B cell (primary cell): ENCODE results near the gene MAZ. TPM values are rescaled to one million over a fixed set of nuclear protein-coding genes. Genes with fewer than 3 reads are reported as not detected.

ENCODE experiments used
- ATAC-seq: fragments of 200-7000 bp; cut with Tn5 transposase; one replicate; pipeline ENCODE4 v1.10.0; 2021; ENCODE audit warnings: low read depth, mild to moderate bottlenecking, moderate number of reproducible peaks, moderate library complexity
- CTCF ChIA-PET: fragments of 350-600 bp; sonication (Branson Sonifier 250); formaldehyde crosslinking; loops from one replicate; lab custom pipeline; 2021; ENCODE audit warnings: antibody characterized with exemption, inconsistent platforms; lab: Charles Lee
- POLR2A ChIA-PET: fragments of 350-600 bp; sonication (Branson Sonifier 250); formaldehyde crosslinking; loops from one replicate; lab custom pipeline; 2021; ENCODE audit warnings: antibody characterized with exemption; lab: Charles Lee
- DNase-seq: peaks from one replicate; pipeline ENCODE4 v3.0.0; 2013
- H2AFZ ChIP-seq: 2 replicates; pipeline ENCODE4 v1.6.1; 2012; ENCODE audit warnings: mild to moderate bottlenecking, low read depth, low read length; ENCODE audit not compliant: insufficient read depth, poor library complexity, severe bottlenecking
- H3K27ac ChIP-seq, 2 donors: 1 replicate in 1 of 2; 2 replicates in 1 of 2; pipeline ENCODE4 v1.5.1; 2012 to 2013; ENCODE audit warnings: low read length in 2 of 2, mild to moderate bottlenecking in 2 of 2, moderate library complexity in 1 of 2
- H3K27me3 ChIP-seq, 4 experiments: fragments of 200-600 bp in 1 of 4; sonication (generic) in 1 of 4; replicated peaks in 1 of 4; 1 replicate in 2 of 4; 2 replicates in 2 of 4; pipeline versions ENCODE4 v1.6.1 to v1.7.0; 2013 to 2016; ENCODE audit warnings: low read length in 3 of 4, mild to moderate bottlenecking in 2 of 4, mixed read lengths in 1 of 4, moderate library complexity in 1 of 4; ENCODE audit not compliant: insufficient read depth in 4 of 4, control insufficient read depth in 3 of 4; ENCODE audit errors: control extremely low read depth in 1 of 4
- H3K36me3 ChIP-seq, 2 experiments: replicated peaks in 1 of 2; 1 replicate in 1 of 2; 2 replicates in 1 of 2; pipeline versions ENCODE4 v1.6.1 to v1.7.1; 2013; ENCODE audit warnings: low read length in 1 of 2; ENCODE audit not compliant: insufficient read depth in 2 of 2, control insufficient read depth in 1 of 2; ENCODE audit errors: control extremely low read depth in 1 of 2, extremely low read depth in 1 of 2
- H3K4me1 ChIP-seq, 2 donors: fragments of 200-600 bp in 1 of 2; sonication (generic) in 1 of 2; 1 replicate in 1 of 2; 2 replicates in 1 of 2; pipeline versions ENCODE4 v1.5.1 to v1.6.1; 2013 to 2017; ENCODE audit warnings: low read length in 2 of 2; ENCODE audit not compliant: control insufficient read depth in 2 of 2, insufficient read depth in 2 of 2
- H3K4me2 ChIP-seq: replicated peaks from 2 replicates; pipeline ENCODE3; 2012; ENCODE audit warnings: mild to moderate bottlenecking, low read depth, low read length; ENCODE audit not compliant: poor library complexity, severe bottlenecking
- H3K4me3 ChIP-seq, 5 experiments: fragments of 200-600 bp in 1 of 5; sonication (generic) in 1 of 5; 1 replicate in 3 of 5; 2 replicates in 2 of 5; pipeline versions ENCODE4 v1.5.1 to v1.7.0; 2011 to 2016; ENCODE audit warnings: low read length in 4 of 5, mild to moderate bottlenecking in 4 of 5, low read depth in 2 of 5, control low read depth in 1 of 5, moderate library complexity in 1 of 5; ENCODE audit not compliant: insufficient read depth in 1 of 5; ENCODE audit errors: control extremely low read depth in 1 of 5, extremely low read depth in 1 of 5
- H3K79me2 ChIP-seq: fragments of 200-600 bp; sonication (generic); one replicate; pipeline ENCODE4 v1.6.0; 2016; ENCODE audit warnings: low read length; ENCODE audit not compliant: control insufficient read depth, insufficient read depth
- H3K9ac ChIP-seq: fragments of 200-600 bp; sonication (generic); 2 replicates; pipeline ENCODE4 v1.6.1; 2017; ENCODE audit warnings: mild to moderate bottlenecking, low read length, moderate library complexity
- H3K9me3 ChIP-seq, 3 donors: one replicate each; pipeline versions ENCODE4 v1.6.1 to v1.7.1; 2013; ENCODE audit warnings: low read length in 2 of 3; ENCODE audit not compliant: control insufficient read depth in 2 of 3, insufficient read depth in 1 of 3; ENCODE audit errors: control extremely low read depth in 1 of 3
- H4K20me1 ChIP-seq: 2 replicates; pipeline ENCODE4 v1.6.0; 2012; ENCODE audit warnings: mild to moderate bottlenecking, low read length; ENCODE audit not compliant: insufficient read depth, control insufficient read depth, poor library complexity, severe bottlenecking
- H3K27ac Mint-ChIP-seq: one replicate; pipeline ENCODE4 v1.8.0; 2021; ENCODE audit warnings: mixed read lengths
- H3K27me3 Mint-ChIP-seq: one replicate; pipeline ENCODE4 v1.8.0; 2021; ENCODE audit warnings: mixed read lengths
- H3K4me1 Mint-ChIP-seq: one replicate; pipeline ENCODE4 v1.8.0; 2021; ENCODE audit warnings: mixed read lengths
- H3K4me3 Mint-ChIP-seq: one replicate; pipeline ENCODE4 v1.8.0; 2021; ENCODE audit warnings: mixed read lengths
- H3K9me3 Mint-ChIP-seq: one replicate; pipeline ENCODE4 v1.8.0; 2022; ENCODE audit warnings: mixed read lengths; ENCODE audit not compliant: insufficient read depth
- EZH2 ChIP-seq: IDR thresholded peaks from 2 replicates; pipeline ENCODE4 v1.6.1; 2012; ENCODE audit warnings: borderline replicate concordance, low read depth, mild to moderate bottlenecking, moderate library complexity, low read length; ENCODE audit not compliant: insufficient read depth, poor library complexity, severe bottlenecking
- WGBS: methylation state at CpG from one replicate; pipeline ENCODE4 v1.1.5; 2013; ENCODE audit warnings: missing lambda C conversion rate; ENCODE audit not compliant: insufficient coverage; 5-methylcytosine and 5-hydroxymethylcytosine counted together
- intact Hi-C: fragments of 100-400 bp; cut with micrococcal nuclease; formaldehyde crosslinking; loops from one replicate; pipeline ENCODE4 v1.10.0; 2022
- polyA plus RNA-seq: library from polyadenylated mRNA; depleted of rRNA; stranded (reverse); fragments of >200 nt; gene quantifications from 2 replicates; pipeline ENCODE4 v1.2.3, GENCODE V29; 2012
- total RNA-seq, 2 donors: library from RNA; stranded (reverse); fragments of 120-200 nt in 1 of 2; gene quantifications; 1 replicate in 1 of 2; 2 replicates in 1 of 2; pipeline versions ENCODE4 v1.2.3 to v1.2.4, GENCODE V29; 2013 to 2022
- TF ChIP-seq, protein P1 (sequence below): fragments of 200-600 bp; IDR thresholded peaks from one replicate; pipeline ENCODE4 v1.8.0; 2022; ENCODE audit warnings: antibody characterized with exemption, mild to moderate bottlenecking

Gene MAZ
- total and polyA plus RNA-seq, 2 donors (not counting 1 experiment from before 2014, with no cell fraction given): 170 to 198 TPM

DNA sequence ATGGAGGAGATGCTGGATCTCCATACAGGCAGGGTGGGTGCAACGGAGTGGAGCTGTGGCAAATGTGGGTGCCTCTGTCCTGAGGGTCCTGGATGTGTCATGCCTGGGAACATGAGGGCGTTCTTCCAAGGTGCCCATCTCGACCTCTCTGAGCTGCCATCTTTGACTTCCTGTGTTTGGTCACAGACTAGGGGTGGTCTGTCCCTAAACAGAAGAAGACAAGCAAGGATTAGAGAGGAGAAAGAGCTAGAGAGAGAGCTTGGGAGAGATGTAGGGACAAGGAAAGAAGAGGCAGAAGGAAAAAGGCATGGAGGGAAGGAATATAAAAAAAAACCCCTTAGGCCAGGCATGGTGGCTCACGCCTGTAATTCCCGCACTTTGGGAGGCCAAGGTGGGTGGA, 31.6 kb upstream of the MAZ start:
- Histone ChIP-seq H3K9ac (no peak overlapping the region), H3K27ac (no peak overlapping the region), H2AFZ (no peak overlapping the region), H3K4me1 (no peaks in the 10 kb centered on the region), H4K20me1 (no peaks in the 10 kb centered on the region), H3K79me2 (no peaks in the 10 kb centered on the region), H3K4me3 (no peak overlapping the region), H3K36me3 (no peaks in the 10 kb centered on the region), H3K9me3 (no peaks in the 10 kb centered on the region), H3K27me3 (no peaks in the 10 kb centered on the region), H3K4me2 (no peak overlapping the region)
- intact Hi-C loops: no loop called here
- Mint-ChIP-seq H3K9me3 (no peaks in the 10 kb centered on the region), H3K27me3 (no peaks in the 10 kb centered on the region), H3K4me3 (no peak overlapping the region), H3K27ac (no peak overlapping the region), H3K4me1 (no peaks in the 10 kb centered on the region)
- CTCF ChIA-PET: interaction anchor here (0.6 kb wide), 1 partner anchor 83 kb away, joined by 3 read pairs; no protein-coding TSS in a partner anchor
- ATAC-seq (no peak), DNase-seq (no peak)
- POLR2A ChIA-PET: no interaction called here
- WGBS: 78% methylated on average over 3 of the region's 5 CpGs
- no peak for TF ChIP-seq EZH2
- TF ChIP-seq, protein P1, sequence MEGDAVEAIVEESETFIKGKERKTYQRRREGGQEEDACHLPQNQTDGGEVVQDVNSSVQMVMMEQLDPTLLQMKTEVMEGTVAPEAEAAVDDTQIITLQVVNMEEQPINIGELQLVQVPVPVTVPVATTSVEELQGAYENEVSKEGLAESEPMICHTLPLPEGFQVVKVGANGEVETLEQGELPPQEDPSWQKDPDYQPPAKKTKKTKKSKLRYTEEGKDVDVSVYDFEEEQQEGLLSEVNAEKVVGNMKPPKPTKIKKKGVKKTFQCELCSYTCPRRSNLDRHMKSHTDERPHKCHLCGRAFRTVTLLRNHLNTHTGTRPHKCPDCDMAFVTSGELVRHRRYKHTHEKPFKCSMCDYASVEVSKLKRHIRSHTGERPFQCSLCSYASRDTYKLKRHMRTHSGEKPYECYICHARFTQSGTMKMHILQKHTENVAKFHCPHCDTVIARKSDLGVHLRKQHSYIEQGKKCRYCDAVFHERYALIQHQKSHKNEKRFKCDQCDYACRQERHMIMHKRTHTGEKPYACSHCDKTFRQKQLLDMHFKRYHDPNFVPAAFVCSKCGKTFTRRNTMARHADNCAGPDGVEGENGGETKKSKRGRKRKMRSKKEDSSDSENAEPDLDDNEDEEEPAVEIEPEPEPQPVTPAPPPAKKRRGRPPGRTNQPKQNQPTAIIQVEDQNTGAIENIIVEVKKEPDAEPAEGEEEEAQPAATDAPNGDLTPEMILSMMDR: no peak

- no peak overlapping the region for H3K9ac ChIP-seq
- intact Hi-C loops: no loop called here
- ChIA-PET CTCF (interaction anchor here (1.3 kb wide), 1 partner anchor 9 kb away, joined by 4 read pairs; no protein-coding TSS in a partner anchor), POLR2A (no interaction called here)
- H3K4me3 Mint-ChIP-seq: no peak overlapping the region
- WGBS: 78% methylated on average over 3 of the region's 4 CpGs
- H3K27ac ChIP-seq: no peak overlapping the region
- ATAC-seq (no peak), DNase-seq (no peak)
- no peaks in the 10 kb centered on the region for H3K9me3 ChIP-seq
- H2AFZ ChIP-seq: no peak overlapping the region
- H3K4me1 Mint-ChIP-seq: no peaks in the 10 kb centered on the region
- no peaks in the 10 kb centered on the region for H3K36me3 ChIP-seq
- H3K27me3 ChIP-seq: no peaks in the 10 kb centered on the region
- no peak overlapping the region for H3K4me3 ChIP-seq
- no peaks in the 10 kb centered on the region for H3K4me1 ChIP-seq
- H3K4me2 ChIP-seq: no peak overlapping the region
- H3K27ac Mint-ChIP-seq: no peak overlapping the region
- H3K27me3 Mint-ChIP-seq: no peaks in the 10 kb centered on the region
- no peaks in the 10 kb centered on the region for H4K20me1 ChIP-seq
- H3K79me2 ChIP-seq: no peaks in the 10 kb centered on the region
- H3K9me3 Mint-ChIP-seq: no peaks in the 10 kb centered on the region
- no peak for TF ChIP-seq EZH2
- TF ChIP-seq, protein P1: no peak
Measured at GRCh38 chr16:29775742-29776408, 30.5 kb upstream of the MAZ start.
